Ishikawa (cell line): ENCODE results near the gene MYOF.

Experiments used
- CREB1 ChIP-seq: IDR thresholded peaks from 2 replicates; pipeline ENCODE4 v1.6.1; 2012; ENCODE audit warnings: low read depth
- RAD21 ChIP-seq: IDR thresholded peaks from 2 replicates; pipeline ENCODE4 v1.6.1; 2012; ENCODE audit warnings: low read depth
- YY1 ChIP-seq: IDR thresholded peaks from 2 replicates; pipeline ENCODE4 v1.6.1; 2012; ENCODE audit warnings: low read depth

GRCh38 chr10:93368210-93368609 is 113.9 kb downstream of the MYOF start:
- TF ChIP-seq RAD21 (no peak), YY1 (no peak), CREB1 (no peak)
